GM19455 (cell line): ENCODE measurements around the gene LHX4.

Source experiments
- ATAC-seq: cut with Tn5 transposase; IDR thresholded peaks from one replicate; pipeline ENCODE4 v1.9.1; 2021; ENCODE audit not compliant: unreplicated experiment

The LHX4 gene

GRCh38 chr1:180229483-180230415 lies at the start of gene LHX4:
TSS of gene LHX4 (plus strand) at chr1:180230264. CDS start at chr1:180230530, 266 bp downstream.
- ATAC-seq: peak; percentile 48

GRCh38 chr1:180181048-180181447 lies 49.0 kb upstream of the LHX4 start:
- ATAC-seq: no peak

- ATAC-seq: no peak
Observed at GRCh38 chr1:180181996-180182642, 47.9 kb upstream of the LHX4 start.

GRCh38 chr1:180182643-180183311 lies 47.3 kb upstream of the LHX4 start:
- ATAC-seq: no peak

- no peak for ATAC-seq
Observed at GRCh38 chr1:180183426-180183825, 46.6 kb upstream of the LHX4 start.

- ATAC-seq: no peak
Observed at GRCh38 chr1:180184041-180184440, 46.0 kb upstream of the LHX4 start.

- ATAC-seq: no peak
Observed at GRCh38 chr1:180185281-180185680, 44.8 kb upstream of the LHX4 start.

- ATAC-seq: no peak
Observed at GRCh38 chr1:180185971-180186645, 44.0 kb upstream of the LHX4 start.

GRCh38 chr1:180186831-180187230 lies 43.2 kb upstream of the LHX4 start:
- ATAC-seq: no peak

- no peak for ATAC-seq
Observed at GRCh38 chr1:180187626-180188025, 42.4 kb upstream of the LHX4 start.

- no peak for ATAC-seq
Observed at GRCh38 chr1:180188091-180188506, 42.0 kb upstream of the LHX4 start.

GRCh38 chr1:180188684-180189175 lies 41.3 kb upstream of the LHX4 start:
- no peak for ATAC-seq

- no peak for ATAC-seq
Observed at GRCh38 chr1:180190091-180190490, 40.0 kb upstream of the LHX4 start.

GRCh38 chr1:180192172-180192571 lies 37.9 kb upstream of the LHX4 start:
- ATAC-seq: no peak

GRCh38 chr1:180193141-180194047 lies 36.7 kb upstream of the LHX4 start:
- no peak for ATAC-seq

- no peak for ATAC-seq
Observed at GRCh38 chr1:180194048-180194425, 36.0 kb upstream of the LHX4 start.

- no peak for ATAC-seq
Observed at GRCh38 chr1:180194546-180195207, 35.4 kb upstream of the LHX4 start.

GRCh38 chr1:180195401-180195800 lies 34.7 kb upstream of the LHX4 start:
- ATAC-seq: no peak

GRCh38 chr1:180195916-180196315 lies 34.1 kb upstream of the LHX4 start:
- no peak for ATAC-seq
